K562 (cell line): ENCODE results near the gene ZKSCAN8. TPM values are rescaled to one million over a fixed set of nuclear protein-coding genes. Genes with fewer than 3 reads are reported as not detected.

Experiments used
- CBFB ChIP-seq: sonication (generic); formaldehyde crosslinking; IDR thresholded peaks from 2 replicates; pipeline ENCODE4 v1.4.0; 2020; ENCODE audit warnings: mild to moderate bottlenecking, missing genetic modification reagents
- CBX1 ChIP-seq: sonication (generic); IDR thresholded peaks from 2 replicates; pipeline ENCODE4 v1.6.1; 2016; ENCODE audit warnings: antibody characterized with exemption, low read depth, mild to moderate bottlenecking
- CBX5 ChIP-seq: IDR thresholded peaks from 2 replicates; pipeline ENCODE4 v1.6.1; 2014; ENCODE audit warnings: low read depth, borderline replicate concordance
- CEBPG ChIP-seq, 3 experiments: fragments of 200-800 bp in 1 of 3; sonication (Bioruptor generic) in 1 of 3; sonication (generic) in 1 of 3; formaldehyde crosslinking in 1 of 3; IDR thresholded peaks in 2 of 3; conservative IDR thresholded peaks in 1 of 3; 2 replicates each; pipeline versions ENCODE4 v1.6.1 to v1.8.0; 2016 to 2022; ENCODE audit warnings: missing compliant biosample characterization in 2 of 3, missing genetic modification characterization in 2 of 3, mild to moderate bottlenecking in 1 of 3, missing genetic modification reagents in 1 of 3
- CTBP1 ChIP-seq: fragments of 450-650 bp; IDR thresholded peaks from 2 replicates; pipeline ENCODE4 v1.6.1; 2016; ENCODE audit warnings: borderline replicate concordance
- E2F5 ChIP-seq: sonication (generic); formaldehyde crosslinking; IDR thresholded peaks from 2 replicates; pipeline ENCODE4 v1.8.0; 2022; ENCODE audit warnings: mild to moderate bottlenecking, missing genetic modification reagents
- FOXA3 ChIP-seq, 2 experiments: fragments of 450-650 bp in 1 of 2; sonication (generic) in 1 of 2; formaldehyde crosslinking; IDR thresholded peaks in 1 of 2; conservative IDR thresholded peaks in 1 of 2; 2 replicates each; pipeline versions ENCODE4 v1.4.0 to v1.8.0; 2020 to 2022; ENCODE audit warnings: mild to moderate bottlenecking in 2 of 2, missing genetic modification reagents in 1 of 2
- HDAC1 ChIP-seq, 2 experiments: fragments of 450-650 bp; IDR thresholded peaks; 2 replicates each; pipeline ENCODE4 v1.6.1; 2016 to 2017; ENCODE audit warnings: inconsistent platforms in 1 of 2, mild to moderate bottlenecking in 1 of 2, moderate library complexity in 1 of 2
- JUN ChIP-seq, 2 experiments: sonication (generic) in 1 of 2; formaldehyde crosslinking in 1 of 2; IDR thresholded peaks; 2 replicates each; pipeline versions ENCODE4 v1.6.1 to v1.8.0; 2012 to 2022; ENCODE audit warnings: borderline replicate concordance in 2 of 2, mild to moderate bottlenecking in 2 of 2, improper control_type of control experiment in 1 of 2, low read depth in 1 of 2, low read length in 1 of 2, missing genetic modification reagents in 1 of 2
- JUNB ChIP-seq: fragments of 450-650 bp; formaldehyde crosslinking; conservative IDR thresholded peaks from 2 replicates; pipeline ENCODE4 v1.4.0; 2020; ENCODE audit warnings: mild to moderate bottlenecking
- MYNN ChIP-seq, 2 experiments: sonication (generic); formaldehyde crosslinking in 1 of 2; IDR thresholded peaks; 2 replicates each; pipeline versions ENCODE4 v1.5.0 to v1.6.1; 2016 to 2020; ENCODE audit warnings: antibody characterized with exemption in 1 of 2, missing genetic modification reagents in 1 of 2
- NFIC ChIP-seq: fragments of 450-650 bp; IDR thresholded peaks from 2 replicates; pipeline ENCODE4 v1.6.1; 2017; ENCODE audit warnings: mild to moderate bottlenecking, inconsistent platforms
- POLR2H ChIP-seq: IDR thresholded peaks from 2 replicates; pipeline ENCODE4 v1.6.1; 2016; ENCODE audit warnings: missing genetic modification characterization, low read depth, mild to moderate bottlenecking, control low read depth, missing compliant biosample characterization, moderate library complexity
- SREBF2 ChIP-seq: sonication (generic); formaldehyde crosslinking; IDR thresholded peaks from 2 replicates; pipeline ENCODE4 v1.4.0; 2020; ENCODE audit warnings: mild to moderate bottlenecking, missing genetic modification reagents
- ZKSCAN1 ChIP-seq: fragments of 150-350 bp; IDR thresholded peaks from 2 replicates; pipeline ENCODE4 v1.6.1; 2016; ENCODE audit warnings: low read depth, low read length
- ZKSCAN8 ChIP-seq: fragments of 200-800 bp; sonication (Bioruptor generic); IDR thresholded peaks from 2 replicates; pipeline ENCODE4 v1.6.1; 2016; ENCODE audit warnings: missing genetic modification characterization, missing compliant biosample characterization
- ZNF175 ChIP-seq: fragments of 200-800 bp; sonication (Bioruptor generic); IDR thresholded peaks from 2 replicates; pipeline ENCODE4 v1.6.1; 2016; ENCODE audit warnings: low read depth, mild to moderate bottlenecking, missing genetic modification characterization, missing compliant biosample characterization
- ZNF449 ChIP-seq: fragments of 250-450 bp; sonication (Bioruptor Pico); IDR thresholded peaks from 2 replicates; pipeline ENCODE4 v1.8.0; 2022; ENCODE audit warnings: moderate library complexity, mild to moderate bottlenecking, inconsistent platforms
- ZNF75A ChIP-seq: fragments of 450-650 bp; formaldehyde crosslinking; IDR thresholded peaks from 2 replicates; pipeline ENCODE4 v1.4.0; 2020; ENCODE audit warnings: mild to moderate bottlenecking
- ZNF766 ChIP-seq: fragments of 200-800 bp; sonication (Bioruptor generic); conservative IDR thresholded peaks from 2 replicates; pipeline ENCODE4 v1.6.1; 2016; ENCODE audit warnings: missing genetic modification characterization, missing compliant biosample characterization
- polyA plus RNA-seq, 8 experiments: library from polyadenylated mRNA; depleted of rRNA in 4 of 8; stranded (reverse) in 5 of 8; unstranded in 3 of 8; fragments of >200 nt; fragmentation: Nextera tagmentation in 2 of 8; fragmentation: Illumina TruSeq in 1 of 8; extraction: Ambion mirVana in 2 of 8; extraction: Trizol in 1 of 8; gene quantifications; 2 replicates each; pipeline versions ENCODE4 v1.2.1 to v1.2.3, GENCODE V29; 2011 to 2014; ENCODE audit warnings: inconsistent platforms in 1 of 8, missing spikeins in 1 of 8
- total RNA-seq, 7 experiments: library from RNA; depleted of rRNA in 6 of 7; stranded (reverse); fragments of >200 nt in 6 of 7; fragmentation: Illumina TruSeq in 2 of 7; extraction: Trizol in 2 of 7; gene quantifications; 2 replicates each; pipeline versions ENCODE4 v1.2.1 to v1.2.3, GENCODE V29; 2011 to 2021; ENCODE audit warnings: low replicate concordance in 1 of 7

ZKSCAN8 gene
- total and polyA plus RNA-seq, 9 of the 15 experiments (the other 6 are each of a cell fraction or from before 2014, with no cell fraction given), result 3.3 to 37.7 (median 21.7) TPM

GRCh38 chr6:28141500-28142329 is at the start of gene ZKSCAN8 (continued):
- TF ChIP-seq FOXA3 (CRISPR knock-in tag; conservative IDR thresholded peaks at IDR 0.05 in 1 of 2, IDR thresholded peaks at IDR 0.05 in 1 of 2), result 0 out of 4 replicates have a peak, but pooled peaks of 1 of the 2 experiments have one; percentile 33
- no peak for TF ChIP-seq ZKSCAN1
- 0 out of 2 replicates have a peak, but pooled peaks have one; percentile 83 for TF ChIP-seq CBFB (CRISPR knock-in tag)
- no peak; the same call in none of the 2 replicates for TF ChIP-seq ZNF766 (CRISPR knock-in tag)
- no peak for TF ChIP-seq ZNF449 (CRISPR knock-in tag)
- no peak for TF ChIP-seq JUNB (CRISPR knock-in tag)
- peak; percentile 75 for TF ChIP-seq NFIC
- peak in 1 of 2 experiments; percentile 90; a peak in 2 of 4 replicates for TF ChIP-seq HDAC1 (IDR thresholded peaks at IDR 0.05)
- no peak for TF ChIP-seq ZNF75A (CRISPR knock-in tag)
- no peak; the same call in 1 of the 2 replicates for TF ChIP-seq E2F5
- TF ChIP-seq POLR2H (tag), result peak; percentile 89
- TF ChIP-seq CBX1, result peak; percentile 67; the same call in 1 of the 2 replicates
- TF ChIP-seq MYNN (IDR thresholded peaks at IDR 0.05), result no peak
- TF ChIP-seq MYNN (CRISPR knock-in tag; IDR thresholded peaks at IDR 0.05), result no peak
- TF ChIP-seq ZKSCAN8 (CRISPR knock-in tag), result no peak
- TF ChIP-seq JUN (IDR thresholded peaks at IDR 0.05; ENCODE audit: borderline replicate concordance, low read depth, low read length), result 0 out of 2 replicates have a peak, but pooled peaks have one; percentile 35
- no peak; the same call in 1 of the 2 replicates for TF ChIP-seq JUN (CRISPR knock-in tag; IDR thresholded peaks at IDR 0.05; ENCODE audit: borderline replicate concordance)
- no peak for TF ChIP-seq SREBF2
- TF ChIP-seq CTBP1, result peak; percentile 96
- no peak for TF ChIP-seq CBX5
- TF ChIP-seq ZNF175, result no peak
- TF ChIP-seq CEBPG (CRISPR knock-in tag; IDR thresholded peaks at IDR 0.05), result no peak; the same call in 1 of the 2 replicates
- TF ChIP-seq CEBPG (tag; conservative IDR thresholded peaks at IDR 0.05 in 1 of 2, IDR thresholded peaks at IDR 0.05 in 1 of 2), result no peak
